ENCODE data around the gene ZNF778.

Gene ZNF778

GRCh38 chr16:89194340-89195311, 22.9 kb upstream of the ZNF778 start:
- no peak for DNase-seq (ENCODE audit: low spot score)

- DNase-seq (ENCODE audit: low spot score) = no peak
Measured at GRCh38 chr16:89195521-89196171, 21.9 kb upstream of the ZNF778 start.

GRCh38 chr16:89197033-89197632, 20.4 kb upstream of the ZNF778 start:
- DNase-seq (ENCODE audit: low spot score) = no peak

GRCh38 chr16:89197633-89198416, 19.7 kb upstream of the ZNF778 start:
- DNase-seq (ENCODE audit: low spot score) = no peak

GRCh38 chr16:89198417-89199240, 18.9 kb upstream of the ZNF778 start:
- no peak for DNase-seq (ENCODE audit: low spot score)

- DNase-seq (ENCODE audit: low spot score) = no peak
Measured at GRCh38 chr16:89199241-89200123, 18.0 kb upstream of the ZNF778 start.

- no peak for DNase-seq (ENCODE audit: low spot score)
Measured at GRCh38 chr16:89200124-89200849, 17.2 kb upstream of the ZNF778 start, which contains the start of gene SLC22A31. SLC22A31 (minus strand) TSS chr16:89200537; CDS start chr16:89200501, 36 bp downstream.

GRCh38 chr16:89200850-89201411, 16.6 kb upstream of the ZNF778 start:
- no peak for DNase-seq (ENCODE audit: low spot score)

- DNase-seq (ENCODE audit: low spot score) = peak; percentile 61
Measured at GRCh38 chr16:89201439-89202377, 15.8 kb upstream of the ZNF778 start.

GRCh38 chr16:89202422-89203215, 14.9 kb upstream of the ZNF778 start:
- DNase-seq (ENCODE audit: low spot score) = no peak

- no peak for DNase-seq (ENCODE audit: low spot score)
Measured at GRCh38 chr16:89207993-89208392, 9.5 kb upstream of the ZNF778 start.

GRCh38 chr16:89209522-89210044, 7.9 kb upstream of the ZNF778 start:
- DNase-seq (ENCODE audit: low spot score) = no peak

GRCh38 chr16:89210165-89210903, 7.2 kb upstream of the ZNF778 start:
- DNase-seq (ENCODE audit: low spot score) = peak; percentile 41

GRCh38 chr16:89210904-89211515, 6.5 kb upstream of the ZNF778 start:
- peak; percentile 44 for DNase-seq (ENCODE audit: low spot score)

- peak; percentile 92 for DNase-seq (ENCODE audit: low spot score)
Measured at GRCh38 chr16:89216315-89217137, 977 bp upstream of the ZNF778 start.

Measured in NAMALWA (cell line).